ENCODE measurements around the gene KLF6. TPM values are rescaled to one million over a fixed set of nuclear protein-coding genes. Genes with fewer than 3 reads are reported as not detected.

The KLF6 gene
- total RNA-seq, 2 donors from 2014 or later, result 85.2 to 126 TPM

GRCh38 chr10:3774814-3775695 lies 10.0 kb downstream of the KLF6 start:
- Mint-ChIP-seq H3K36me3 (peaks cover 24 to 38% of the 10 kb centered on the region in 2 donors), H3K27ac (peak overlapping the region; percentile 38 to 84), H3K9me3 (no peaks in the 10 kb centered on the region)
- ATAC-seq (peak in 1 of 2 donors; percentile 18), DNase-seq (ENCODE audit: low spot score in 2 of 2) (no peak)

- no peak for ATAC-seq
- peak overlapping the region; percentile 10 to 62 for H3K27ac Mint-ChIP-seq
- DNase-seq (ENCODE audit: low spot score in 2 of 2), result no peak
- no peaks in the 10 kb centered on the region for H3K9me3 Mint-ChIP-seq
- peaks cover 17 to 30% of the 10 kb centered on the region in 2 donors for H3K36me3 Mint-ChIP-seq
Observed at GRCh38 chr10:3774018-3774813, 10.8 kb downstream of the KLF6 start.

GRCh38 chr10:3773460-3774017 lies 11.5 kb downstream of the KLF6 start:
- peaks cover 11 to 24% of the 10 kb centered on the region in 2 donors for H3K36me3 Mint-ChIP-seq
- no peak for ATAC-seq
- DNase-seq (ENCODE audit: low spot score in 2 of 2), result no peak
- no peaks in the 10 kb centered on the region for H3K9me3 Mint-ChIP-seq
- peak overlapping the region in 1 of 2 donors; percentile 60 for H3K27ac Mint-ChIP-seq

GRCh38 chr10:3772361-3773171 lies 12.4 kb downstream of the KLF6 start:
- ATAC-seq (no peak), DNase-seq (ENCODE audit: low spot score in 2 of 2) (no peak)
- Mint-ChIP-seq H3K27ac (no peak overlapping the region), H3K9me3 (no peaks in the 10 kb centered on the region), H3K36me3 (peaks cover 11 to 24% of the 10 kb centered on the region in 2 donors)

- Mint-ChIP-seq H3K9me3 (no peaks in the 10 kb centered on the region), H3K36me3 (peaks cover 5 to 17% of the 10 kb centered on the region in 2 donors), H3K27ac (no peak overlapping the region)
- ATAC-seq (peak in 1 of 2 donors; percentile 19), DNase-seq (ENCODE audit: low spot score in 2 of 2) (no peak)
Observed at GRCh38 chr10:3770611-3771110, 14.3 kb downstream of the KLF6 start.

- ATAC-seq (no peak), DNase-seq (ENCODE audit: low spot score in 2 of 2) (no peak)
- no peaks in the 10 kb centered on the region for H3K9me3 Mint-ChIP-seq
- H3K36me3 Mint-ChIP-seq, result peaks cover 0 to 8% of the 10 kb centered on the region in 2 donors
- no peak overlapping the region for H3K27ac Mint-ChIP-seq
Observed at GRCh38 chr10:3769556-3769955, 15.5 kb downstream of the KLF6 start.

- Mint-ChIP-seq H3K9me3 (no peaks in the 10 kb centered on the region), H3K27ac (no peak overlapping the region), H3K36me3 (peaks cover 0 to 7% of the 10 kb centered on the region in 2 donors)
- ATAC-seq (no peak), DNase-seq (ENCODE audit: low spot score in 2 of 2) (no peak)
Observed at GRCh38 chr10:3766046-3766756, 18.8 kb downstream of the KLF6 start.

GRCh38 chr10:3765146-3765545 lies 19.9 kb downstream of the KLF6 start:
- H3K9me3 Mint-ChIP-seq, result peaks cover 0 to 6% of the 10 kb centered on the region in 2 donors
- ATAC-seq (peak; percentile 49 to 66), DNase-seq (ENCODE audit: low spot score in 2 of 2) (no peak)
- H3K36me3 Mint-ChIP-seq, result peaks cover 4 to 17% of the 10 kb centered on the region in 2 donors
- peak overlapping the region in 1 of 2 donors; percentile 68 for H3K27ac Mint-ChIP-seq

- DNase-seq (ENCODE audit: low spot score in 2 of 2), result no peak
- H3K36me3 Mint-ChIP-seq, result peaks cover 4 to 18% of the 10 kb centered on the region in 2 donors
- peaks cover 0 to 6% of the 10 kb centered on the region in 2 donors for H3K9me3 Mint-ChIP-seq
- H3K27ac Mint-ChIP-seq, result peak overlapping the region in 1 of 2 donors; percentile 68
- no peak for ATAC-seq
Observed at GRCh38 chr10:3764626-3765112, 20.3 kb downstream of the KLF6 start.

GRCh38 chr10:3763852-3764625 lies 21.0 kb downstream of the KLF6 start:
- ATAC-seq (no peak), DNase-seq (ENCODE audit: low spot score in 2 of 2) (no peak)
- Mint-ChIP-seq H3K9me3 (peaks cover 0 to 6% of the 10 kb centered on the region in 2 donors), H3K36me3 (peaks cover 4 to 24% of the 10 kb centered on the region in 2 donors), H3K27ac (no peak overlapping the region)

- Mint-ChIP-seq H3K36me3 (peaks cover 4 to 24% of the 10 kb centered on the region in 2 donors), H3K9me3 (peaks cover 0 to 6% of the 10 kb centered on the region in 2 donors), H3K27ac (peak overlapping the region in 1 of 2 donors; percentile 57)
- no peak for DNase-seq (ENCODE audit: low spot score in 2 of 2)
- ATAC-seq, result peak in 1 of 2 donors; percentile 51
Observed at GRCh38 chr10:3763035-3763456, 22.0 kb downstream of the KLF6 start.

- peaks cover 0 to 6% of the 10 kb centered on the region in 2 donors for H3K9me3 Mint-ChIP-seq
- peak overlapping the region in 1 of 2 donors; percentile 12 for H3K27ac Mint-ChIP-seq
- DNase-seq (ENCODE audit: low spot score in 2 of 2) (no peak), ATAC-seq (no peak)
- peaks cover 4 to 24% of the 10 kb centered on the region in 2 donors for H3K36me3 Mint-ChIP-seq
Observed at GRCh38 chr10:3762309-3762708, 22.7 kb downstream of the KLF6 start.

GRCh38 chr10:3761904-3762303 lies 23.1 kb downstream of the KLF6 start:
- Mint-ChIP-seq H3K9me3 (peaks cover 0 to 6% of the 10 kb centered on the region in 2 donors), H3K36me3 (peaks cover 4 to 24% of the 10 kb centered on the region in 2 donors), H3K27ac (peak overlapping the region in 1 of 2 donors; percentile 84)
- no peak for DNase-seq (ENCODE audit: low spot score in 2 of 2)
- ATAC-seq, result no peak

GRCh38 chr10:3761021-3761686 lies 23.9 kb downstream of the KLF6 start:
- peak; percentile 37 to 50 for ATAC-seq
- peak overlapping the region; percentile 84 to 99 for H3K27ac Mint-ChIP-seq
- H3K36me3 Mint-ChIP-seq, result peaks cover 4 to 24% of the 10 kb centered on the region in 2 donors
- no peak for DNase-seq (ENCODE audit: low spot score in 2 of 2)
- peaks cover 0 to 6% of the 10 kb centered on the region in 2 donors for H3K9me3 Mint-ChIP-seq

Measured in activated naive CD4-positive, alpha-beta T cell treated with anti-CD3 and anti-CD28 coated beads, Interleukin-2, amount 50 U/mL, for 72 hours (primary cell).